BLaER1 (cell line): Measurements from ENCODE around the gene PRICKLE2.

Source experiments
- H3K27ac ChIP-seq: shearing (Covaris generic); formaldehyde crosslinking; 2 replicates; pipeline ENCODE4 v1.8.1; 2022
- H3K27me3 ChIP-seq: shearing (Covaris generic); formaldehyde crosslinking; 2 replicates; pipeline ENCODE4 v1.8.1; 2022
- H3K36me3 ChIP-seq: shearing (Covaris generic); formaldehyde crosslinking; 2 replicates; pipeline ENCODE4 v1.8.1; 2022
- H3K4me1 ChIP-seq: shearing (Covaris generic); formaldehyde crosslinking; 2 replicates; pipeline ENCODE4 v1.8.1; 2022
- H3K4me2 ChIP-seq: shearing (Covaris generic); formaldehyde crosslinking; 2 replicates; pipeline ENCODE4 v1.8.1; 2022
- H3K4me3 ChIP-seq: shearing (Covaris generic); formaldehyde crosslinking; 2 replicates; pipeline ENCODE4 v1.8.1; 2022
- H3K9ac ChIP-seq: shearing (Covaris generic); formaldehyde crosslinking; 2 replicates; pipeline ENCODE4 v1.8.1; 2022
- H3K9me3 ChIP-seq: shearing (Covaris generic); formaldehyde crosslinking; 2 replicates; pipeline ENCODE4 v1.8.1; 2022
- H4K20me1 ChIP-seq: shearing (Covaris generic); formaldehyde crosslinking; 2 replicates; pipeline ENCODE4 v1.8.1; 2022
- Cebpa-rat ChIP-seq: shearing (Covaris generic); IDR thresholded peaks from 2 replicates; pipeline ENCODE4 v1.8.1; 2022

Gene PRICKLE2

DNA sequence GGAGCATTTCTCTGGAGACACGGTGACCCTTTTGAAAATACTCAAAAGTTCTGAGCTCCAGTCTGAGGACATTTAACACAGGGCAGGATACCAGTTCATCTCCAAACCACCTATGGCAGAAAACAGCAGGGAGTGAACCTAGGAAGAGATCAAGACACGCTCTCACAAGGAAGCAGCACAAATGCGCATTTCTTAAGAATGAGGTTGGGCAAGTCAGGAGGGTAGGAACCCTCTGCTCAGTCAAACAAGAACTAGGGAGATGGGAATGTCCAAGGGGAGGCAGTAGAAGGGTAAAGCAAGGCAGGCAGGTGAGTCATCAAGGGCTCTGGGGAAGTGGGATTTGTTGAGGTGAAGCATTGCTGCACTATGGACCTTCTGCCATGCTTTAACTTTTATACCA, 141.7 kb downstream of the PRICKLE2 start:
- Histone ChIP-seq H3K9me3 (no peaks in the 10 kb centered on the region), H3K4me2 (no peak overlapping the region), H3K4me1 (0 out of 2 replicates have a peak, but pooled peaks cover 6% of the 10 kb centered on the region), H3K9ac (no peak overlapping the region), H3K27ac (no peak overlapping the region), H3K36me3 (no peaks in the 10 kb centered on the region), H4K20me1 (no peaks in the 10 kb centered on the region), H3K4me3 (no peak overlapping the region), H3K27me3 (no peaks in the 10 kb centered on the region)
- no peak for TF ChIP-seq Cebpa-rat

DNA sequence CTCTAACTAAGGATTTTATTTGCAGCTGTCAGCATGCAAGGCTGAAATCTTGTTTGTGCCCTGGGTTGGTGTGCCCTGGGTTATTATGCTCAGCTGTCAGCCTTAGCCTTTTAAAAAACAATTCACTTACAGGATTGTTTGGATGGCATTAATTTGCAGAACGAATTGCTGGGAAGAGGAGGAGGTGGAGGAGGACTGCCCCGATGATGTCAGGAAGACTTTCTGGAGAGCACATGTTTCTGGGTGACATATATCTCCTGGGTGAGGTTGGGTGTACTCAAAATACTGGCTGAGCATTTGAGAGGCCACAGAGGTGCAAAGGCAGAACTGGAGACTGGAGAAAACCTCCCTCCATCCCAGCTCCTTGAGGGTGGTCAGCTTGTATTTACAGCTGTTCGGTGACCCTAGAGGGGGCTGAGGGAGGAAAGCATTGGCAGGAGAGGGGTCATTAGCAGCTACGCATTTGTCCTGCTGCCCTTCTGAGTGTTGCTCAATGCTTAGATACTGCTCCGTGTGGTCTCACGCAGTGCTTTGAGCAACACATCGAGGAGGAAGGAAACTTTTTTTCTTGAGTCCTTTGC, 142.2 kb downstream of the PRICKLE2 start:
- Histone ChIP-seq H3K9ac (no peak overlapping the region), H3K27me3 (no peaks in the 10 kb centered on the region), H3K9me3 (no peaks in the 10 kb centered on the region), H3K4me1 (0 out of 2 replicates have a peak, but pooled peaks cover 6% of the 10 kb centered on the region), H4K20me1 (no peaks in the 10 kb centered on the region), H3K4me2 (no peak overlapping the region), H3K4me3 (no peak overlapping the region), H3K27ac (no peak overlapping the region), H3K36me3 (no peaks in the 10 kb centered on the region)
- TF ChIP-seq Cebpa-rat, result no peak

DNA sequence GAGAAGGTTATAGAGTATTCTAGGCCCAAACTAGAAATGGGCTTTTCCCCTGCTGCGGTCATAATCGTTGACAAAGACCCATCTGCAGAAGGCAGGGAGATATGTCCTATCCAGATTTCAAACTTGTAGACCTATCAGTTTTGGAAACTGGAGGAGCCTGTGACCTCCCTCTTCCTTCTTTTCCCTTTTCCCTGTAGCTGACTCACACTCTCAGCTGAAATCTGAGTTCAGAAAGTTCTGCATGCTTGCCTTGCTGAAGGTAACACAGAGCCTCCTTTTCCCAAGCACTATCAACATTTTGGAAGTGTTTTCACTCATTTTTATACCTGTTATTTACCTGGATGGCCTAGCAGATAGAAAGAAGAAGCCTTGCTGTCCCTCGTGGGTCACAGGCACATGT, 142.9 kb downstream of the PRICKLE2 start:
- Histone ChIP-seq H3K36me3 (no peaks in the 10 kb centered on the region), H3K9ac (no peak overlapping the region), H3K4me2 (no peak overlapping the region), H3K4me3 (no peak overlapping the region), H3K27ac (no peak overlapping the region), H4K20me1 (no peaks in the 10 kb centered on the region), H3K27me3 (no peaks in the 10 kb centered on the region), H3K9me3 (no peaks in the 10 kb centered on the region), H3K4me1 (0 out of 2 replicates have a peak, but pooled peaks cover 6% of the 10 kb centered on the region)
- TF ChIP-seq Cebpa-rat, result no peak

DNA sequence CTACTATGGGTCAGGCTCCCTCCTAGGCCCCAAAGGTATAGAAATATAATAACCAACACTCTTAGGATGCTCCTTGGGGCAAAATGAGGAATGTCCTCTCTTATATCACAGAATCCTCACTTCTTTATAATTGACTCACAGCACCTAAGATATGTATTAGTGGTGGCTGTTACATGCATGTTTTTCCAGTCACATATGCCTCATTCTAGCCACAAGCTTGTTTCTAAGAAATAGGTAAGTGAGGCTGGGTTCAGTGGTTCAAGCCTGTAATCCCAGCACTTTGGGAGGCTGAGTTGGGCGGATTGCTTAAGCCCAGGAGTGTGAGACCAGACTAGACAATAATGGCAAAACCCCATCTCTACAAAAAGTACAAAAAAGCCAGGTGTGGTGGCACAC, 144.0 kb downstream of the PRICKLE2 start:
- no peaks in the 10 kb centered on the region for H3K36me3 ChIP-seq
- no peaks in the 10 kb centered on the region for H4K20me1 ChIP-seq
- H3K4me3 ChIP-seq, result no peak overlapping the region
- no peak overlapping the region for H3K27ac ChIP-seq
- no peak for TF ChIP-seq Cebpa-rat
- no peaks in the 10 kb centered on the region for H3K9me3 ChIP-seq
- no peaks in the 10 kb centered on the region for H3K27me3 ChIP-seq
- H3K4me2 ChIP-seq, result no peak overlapping the region
- H3K9ac ChIP-seq, result no peak overlapping the region
- H3K4me1 ChIP-seq, result 0 out of 2 replicates have a peak, but pooled peaks cover under 1% of the 10 kb centered on the region

DNA sequence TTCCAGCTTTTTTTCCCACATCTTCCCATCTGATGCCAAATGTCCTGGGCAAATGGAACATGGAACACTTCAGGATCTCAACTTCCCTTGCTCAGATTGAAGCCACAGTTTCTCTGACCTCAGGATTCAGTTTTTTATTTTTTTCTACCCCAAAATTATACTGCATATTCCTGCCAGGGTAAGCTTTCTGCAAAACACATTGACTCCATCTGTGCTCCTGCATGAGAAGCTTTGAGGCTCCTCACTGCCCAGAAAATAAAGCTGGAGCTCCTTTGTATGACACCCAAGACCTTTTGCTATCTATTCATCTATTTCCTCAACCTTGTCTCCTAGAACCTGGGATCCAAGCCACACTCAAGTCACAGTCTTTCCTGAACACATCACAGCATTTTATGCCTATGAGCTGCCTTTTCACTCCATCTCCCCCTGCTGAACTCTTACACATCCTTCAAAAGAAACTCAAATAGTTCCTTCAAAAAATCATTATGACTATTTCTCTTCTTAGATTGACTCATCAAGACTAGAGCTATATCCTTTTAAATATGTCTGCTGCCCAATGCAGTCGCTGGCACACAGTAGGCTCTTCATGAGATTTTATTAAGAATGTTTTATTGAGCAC, 144.5 kb downstream of the PRICKLE2 start:
- H3K27me3 ChIP-seq, result no peaks in the 10 kb centered on the region
- no peaks in the 10 kb centered on the region for H4K20me1 ChIP-seq
- no peak overlapping the region for H3K4me2 ChIP-seq
- no peaks in the 10 kb centered on the region for H3K9me3 ChIP-seq
- no peak overlapping the region for H3K4me3 ChIP-seq
- H3K36me3 ChIP-seq, result no peaks in the 10 kb centered on the region
- H3K4me1 ChIP-seq, result no peaks in the 10 kb centered on the region
- H3K27ac ChIP-seq, result no peak overlapping the region
- H3K9ac ChIP-seq, result no peak overlapping the region
- TF ChIP-seq Cebpa-rat, result no peak

DNA sequence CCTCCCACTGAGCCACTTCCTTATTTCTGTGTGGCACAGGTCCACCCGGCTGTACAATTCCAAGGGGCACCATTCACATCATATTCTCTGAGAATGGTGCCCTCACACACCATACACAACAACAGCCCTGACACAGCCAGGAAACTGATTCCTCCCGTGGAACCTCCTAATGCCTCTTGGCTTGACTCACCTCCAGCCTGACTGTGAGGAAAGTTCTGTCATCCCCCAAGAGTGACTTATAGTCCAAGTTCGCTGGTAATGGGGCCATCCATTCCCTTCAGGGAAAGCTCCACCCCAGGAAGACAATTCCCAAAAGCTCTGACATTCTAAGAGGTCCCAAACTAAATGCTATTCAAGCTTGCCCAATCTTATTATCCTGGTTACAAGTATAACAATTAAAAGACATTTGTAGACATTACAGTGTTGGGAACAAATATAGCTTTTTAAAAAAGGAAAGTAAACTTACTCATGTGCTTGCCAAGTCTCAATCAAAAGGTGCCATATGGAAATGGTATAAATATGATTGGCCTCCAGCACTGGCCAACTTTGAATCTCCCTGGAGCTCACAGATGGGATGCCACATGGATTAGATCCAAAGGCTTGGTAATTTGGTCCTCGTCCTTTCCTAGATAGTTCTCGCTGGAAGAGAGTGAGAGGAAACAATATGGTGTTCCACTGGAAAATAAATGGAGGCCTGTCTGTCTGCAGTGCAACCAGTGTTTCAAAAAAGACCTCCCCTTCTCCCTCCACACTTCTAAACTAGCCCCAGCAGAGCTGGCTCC, 145.7 kb downstream of the PRICKLE2 start:
- H3K9me3 ChIP-seq, result no peaks in the 10 kb centered on the region
- no peak for TF ChIP-seq Cebpa-rat
- H3K4me1 ChIP-seq, result no peaks in the 10 kb centered on the region
- no peak overlapping the region for H3K4me2 ChIP-seq
- no peaks in the 10 kb centered on the region for H3K36me3 ChIP-seq
- no peaks in the 10 kb centered on the region for H4K20me1 ChIP-seq
- H3K9ac ChIP-seq, result no peak overlapping the region
- H3K27me3 ChIP-seq, result no peaks in the 10 kb centered on the region
- H3K27ac ChIP-seq, result no peak overlapping the region
- no peak overlapping the region for H3K4me3 ChIP-seq

DNA sequence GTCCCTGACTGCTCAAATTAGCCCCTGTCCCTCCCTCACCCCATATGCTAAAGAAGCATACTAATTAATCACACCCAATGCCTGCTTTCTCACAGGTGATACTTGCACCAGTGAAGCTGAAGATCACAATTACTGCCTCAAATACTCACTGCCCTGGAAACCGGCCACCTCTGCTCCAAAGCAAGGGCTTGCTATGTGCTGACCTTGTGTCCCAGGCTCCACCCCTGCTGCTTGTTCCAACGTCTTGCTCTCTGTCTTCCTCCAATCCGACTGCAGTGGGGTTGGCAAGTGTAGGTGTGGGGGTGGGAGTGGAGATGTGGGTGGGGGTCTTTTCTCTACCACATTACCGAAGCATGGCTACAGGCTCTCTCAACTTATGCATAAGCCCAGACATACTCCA, 146.3 kb downstream of the PRICKLE2 start:
- Histone ChIP-seq H3K4me2 (no peak overlapping the region), H3K9me3 (no peaks in the 10 kb centered on the region), H3K27me3 (no peaks in the 10 kb centered on the region), H3K9ac (no peak overlapping the region), H4K20me1 (no peaks in the 10 kb centered on the region), H3K27ac (no peak overlapping the region), H3K36me3 (no peaks in the 10 kb centered on the region), H3K4me1 (no peaks in the 10 kb centered on the region), H3K4me3 (no peak overlapping the region)
- no peak for TF ChIP-seq Cebpa-rat

DNA sequence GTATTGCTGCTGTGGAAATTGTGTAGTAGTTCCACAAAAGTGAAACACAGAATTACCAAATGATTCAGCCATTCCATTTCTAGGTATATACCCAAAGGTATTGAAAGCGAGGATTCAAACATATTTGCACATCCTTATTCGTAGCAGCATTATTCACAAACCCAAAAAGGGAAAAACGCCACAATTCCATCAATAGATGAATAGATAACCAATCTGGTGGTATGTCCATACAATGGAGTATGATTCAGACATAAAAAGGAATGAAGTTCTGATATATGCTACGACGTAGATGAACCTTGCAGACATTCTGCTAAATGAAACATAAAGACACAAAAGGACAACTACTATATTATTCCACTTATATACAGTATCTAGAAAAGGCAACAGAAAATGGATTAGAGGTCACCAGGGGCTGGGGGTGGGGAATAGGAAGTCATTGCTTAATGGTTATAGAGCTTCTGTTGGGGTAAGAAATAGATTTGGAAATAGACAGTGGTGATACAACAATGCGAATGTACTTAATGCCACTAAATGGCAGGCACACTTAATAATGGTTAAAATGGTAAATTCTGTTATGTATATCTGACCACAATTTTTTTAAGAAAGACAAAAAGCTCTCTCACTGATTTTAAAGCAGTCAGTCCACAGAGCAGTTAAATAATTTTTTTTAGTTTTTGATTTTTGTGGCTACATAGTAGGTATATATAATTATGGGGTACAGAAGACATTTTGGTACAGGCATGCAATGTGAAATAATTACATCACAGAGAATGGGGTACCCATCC, 150.2 kb downstream of the PRICKLE2 start:
- Histone ChIP-seq H3K4me3 (no peak overlapping the region), H3K36me3 (no peaks in the 10 kb centered on the region), H3K27ac (no peak overlapping the region), H4K20me1 (no peaks in the 10 kb centered on the region), H3K27me3 (no peaks in the 10 kb centered on the region), H3K4me2 (no peak overlapping the region), H3K4me1 (no peaks in the 10 kb centered on the region), H3K9me3 (peaks cover 4% of the 10 kb centered on the region; the same call in 1 of the 2 replicates), H3K9ac (no peak overlapping the region)
- no peak for TF ChIP-seq Cebpa-rat

DNA sequence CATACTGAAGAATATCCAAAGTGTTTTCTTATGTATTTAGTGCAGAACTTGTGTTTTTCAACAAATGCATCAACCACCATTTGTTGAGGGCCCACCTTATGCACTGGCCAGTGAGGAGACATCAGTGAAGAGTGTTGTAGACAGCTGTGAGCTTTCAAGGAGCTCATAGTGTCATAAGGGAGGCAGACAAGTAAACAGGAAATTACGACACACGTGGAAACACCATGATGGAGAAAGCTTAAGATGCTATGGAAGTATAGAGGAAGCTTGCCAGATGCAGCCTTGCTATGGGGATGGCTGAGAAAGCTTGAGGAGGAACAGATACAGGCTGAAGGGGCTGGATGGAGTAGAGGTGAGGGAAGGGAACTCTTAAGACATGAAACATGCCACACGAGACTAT, 151.2 kb downstream of the PRICKLE2 start:
- TF ChIP-seq Cebpa-rat, result no peak
- Histone ChIP-seq H4K20me1 (no peaks in the 10 kb centered on the region), H3K36me3 (no peaks in the 10 kb centered on the region), H3K4me2 (no peak overlapping the region), H3K27me3 (no peaks in the 10 kb centered on the region), H3K9ac (no peak overlapping the region), H3K4me1 (no peaks in the 10 kb centered on the region), H3K9me3 (peaks cover 4% of the 10 kb centered on the region; the same call in 1 of the 2 replicates), H3K27ac (no peak overlapping the region), H3K4me3 (no peak overlapping the region)
